HG02588 (cell line): Measurements from ENCODE around the gene SORL1-AS1.

Experiments used
- ATAC-seq: cut with Tn5 transposase; IDR thresholded peaks from one replicate; pipeline ENCODE4 v1.9.1; 2021; ENCODE audit warnings: mild to moderate bottlenecking, moderate library complexity; ENCODE audit not compliant: unreplicated experiment

The SORL1-AS1 gene

GRCh38 chr11:121452609-121453150, at the start of gene SORL1-AS1:
Gene SORL1-AS1 (minus strand): TSS chr11:121452967.
- ATAC-seq, result peak; percentile 15

GRCh38 chr11:121500717-121501116, 48.0 kb upstream of the SORL1-AS1 start:
- ATAC-seq, result no peak

- no peak for ATAC-seq
These were observed 47.5 kb upstream of the SORL1-AS1 start for GRCh38 chr11:121500275-121500674.

GRCh38 chr11:121499405-121499804, 46.6 kb upstream of the SORL1-AS1 start:
- no peak for ATAC-seq

GRCh38 chr11:121497176-121497998, 44.6 kb upstream of the SORL1-AS1 start:
- no peak for ATAC-seq

GRCh38 chr11:121494355-121495099, 41.8 kb upstream of the SORL1-AS1 start:
- peak; percentile 66 for ATAC-seq

- no peak for ATAC-seq
These were observed 37.1 kb upstream of the SORL1-AS1 start for GRCh38 chr11:121489823-121490222.

- no peak for ATAC-seq
These were observed 35.9 kb upstream of the SORL1-AS1 start for GRCh38 chr11:121488641-121489040.

- ATAC-seq, result no peak
These were observed 35.4 kb upstream of the SORL1-AS1 start for GRCh38 chr11:121488170-121488569.

- ATAC-seq, result no peak
These were observed 34.4 kb upstream of the SORL1-AS1 start for GRCh38 chr11:121487191-121487590.

- no peak for ATAC-seq
These were observed 33.3 kb upstream of the SORL1-AS1 start for GRCh38 chr11:121486054-121486453.

- ATAC-seq, result no peak
These were observed 32.4 kb upstream of the SORL1-AS1 start for GRCh38 chr11:121485216-121485615.

- no peak for ATAC-seq
These were observed 31.2 kb upstream of the SORL1-AS1 start for GRCh38 chr11:121483805-121484480.

- ATAC-seq, result peak; percentile 78
These were observed 29.7 kb upstream of the SORL1-AS1 start for GRCh38 chr11:121482231-121483129.

GRCh38 chr11:121481484-121482230, 28.9 kb upstream of the SORL1-AS1 start:
- ATAC-seq, result peak; percentile 43

- no peak for ATAC-seq
These were observed 27.0 kb upstream of the SORL1-AS1 start for GRCh38 chr11:121479698-121480238.

GRCh38 chr11:121478895-121479697, 26.3 kb upstream of the SORL1-AS1 start:
- ATAC-seq, result no peak

- no peak for ATAC-seq
These were observed 25.6 kb upstream of the SORL1-AS1 start for GRCh38 chr11:121478226-121478894.
